Measurements from ENCODE around the gene HPS1.
"Not testable (repeated sequence)": the region's sequence is repeated elsewhere in the genome, so short reads cannot be mapped to it uniquely, and the experiment has no call there.

Gene HPS1

DNA sequence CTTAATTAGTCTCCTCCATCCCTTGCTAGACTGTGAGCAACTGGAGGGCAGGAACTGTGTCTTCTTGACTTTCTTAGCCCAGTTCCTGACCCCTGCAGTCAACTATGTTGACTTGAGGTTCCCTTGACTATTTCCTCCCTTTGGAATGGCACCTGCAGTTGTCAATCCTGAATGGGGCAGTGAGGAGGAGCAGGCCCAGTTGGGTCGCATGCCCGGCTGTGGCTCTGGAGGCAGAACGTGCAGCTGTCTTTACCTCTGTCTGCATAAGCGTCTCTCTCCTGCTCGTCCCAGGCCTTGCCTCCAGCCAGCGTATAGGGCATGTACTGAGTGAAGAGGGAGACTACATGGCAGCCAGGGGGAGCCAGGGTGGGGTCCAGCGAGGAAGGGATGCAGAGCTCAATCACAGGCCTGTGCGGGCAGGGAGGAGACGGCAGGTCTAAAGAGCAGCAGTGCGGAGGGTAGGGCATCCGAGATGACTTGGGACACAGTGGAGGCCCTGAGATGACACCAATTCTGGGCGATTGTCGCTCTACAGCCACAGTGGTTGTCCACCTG, 58.6 kb downstream of the HPS1 start:
- DNase-seq (ENCODE audit: low read depth), result no peak

DNA sequence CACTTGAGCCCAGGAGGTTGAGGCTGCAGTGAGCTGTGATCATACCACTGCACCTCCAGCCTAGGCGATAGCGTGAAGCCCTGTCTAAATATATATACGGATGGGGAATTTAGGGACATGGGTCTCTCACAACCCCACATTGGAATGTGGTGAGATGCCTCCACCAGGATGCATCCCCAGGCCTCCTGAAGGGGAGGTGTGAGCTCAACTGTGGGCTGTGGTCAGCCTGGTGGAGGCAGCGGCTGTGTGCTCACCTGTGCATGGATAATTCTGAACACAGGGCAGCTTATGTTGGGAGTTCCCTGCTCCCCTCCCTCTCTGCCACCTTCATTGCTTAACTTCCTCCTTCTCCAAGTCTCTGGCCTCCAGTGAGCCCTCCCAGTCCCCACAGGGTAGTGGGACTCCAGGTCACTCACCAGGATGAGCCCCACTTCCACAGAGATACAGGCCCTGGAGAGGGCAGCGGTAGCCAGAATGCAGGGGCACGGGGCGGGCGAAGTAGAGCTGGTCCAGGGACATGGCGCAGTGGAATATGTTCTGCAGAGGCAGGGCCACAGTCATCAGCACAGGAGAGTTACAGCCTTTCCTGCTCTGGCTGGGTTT, 62.1 kb downstream of the HPS1 start:
- DNase-seq (ENCODE audit: low read depth), result no peak

DNA sequence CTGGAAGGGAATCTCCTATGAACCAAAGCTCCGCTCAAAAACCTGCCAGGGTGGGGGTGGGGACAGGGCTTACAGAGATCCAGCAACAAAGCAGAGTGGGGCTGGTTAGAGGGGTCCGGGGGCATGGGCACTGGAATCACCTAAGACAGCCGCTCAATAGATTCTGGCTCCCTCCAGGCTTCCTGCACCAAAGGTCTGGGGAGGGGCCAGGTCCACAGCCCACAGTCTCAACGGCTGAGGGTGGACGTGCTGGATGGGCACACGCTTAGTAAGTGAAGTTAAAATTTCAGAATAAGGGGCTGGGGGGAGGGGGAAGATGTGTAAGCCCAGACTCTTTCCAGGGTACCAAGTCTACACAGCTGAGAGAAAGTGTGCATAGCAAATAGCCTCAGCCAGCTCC, 62.9 kb downstream of the HPS1 start:
- no peak for DNase-seq (ENCODE audit: low read depth)

DNA sequence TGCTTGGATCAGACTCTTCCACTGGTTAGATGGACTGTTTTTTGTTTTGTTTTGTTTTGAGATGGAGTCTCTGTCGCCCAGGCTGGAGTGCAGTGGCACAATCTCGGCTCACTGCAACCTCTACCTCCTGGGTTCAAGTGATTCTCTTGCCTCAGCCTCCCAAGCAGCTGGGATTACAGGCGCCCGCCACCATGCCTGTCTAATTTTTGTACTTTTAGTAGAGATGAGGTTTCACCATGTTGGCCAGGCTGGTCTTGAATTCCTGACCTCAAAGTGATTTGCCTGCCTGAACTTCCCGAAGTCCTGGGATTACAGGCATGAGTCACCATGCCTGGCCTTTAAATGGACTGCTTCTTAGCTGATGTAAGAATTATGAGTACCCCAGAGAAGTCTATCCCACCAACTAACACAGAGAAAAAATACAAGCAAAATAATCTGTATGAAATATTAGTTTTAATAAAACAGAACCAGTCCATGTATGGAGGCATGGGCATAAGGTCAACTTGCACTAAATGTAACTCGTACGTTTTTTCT, 63.5 kb downstream of the HPS1 start:
- not testable (repeated sequence) for DNase-seq (ENCODE audit: low read depth)

DNA sequence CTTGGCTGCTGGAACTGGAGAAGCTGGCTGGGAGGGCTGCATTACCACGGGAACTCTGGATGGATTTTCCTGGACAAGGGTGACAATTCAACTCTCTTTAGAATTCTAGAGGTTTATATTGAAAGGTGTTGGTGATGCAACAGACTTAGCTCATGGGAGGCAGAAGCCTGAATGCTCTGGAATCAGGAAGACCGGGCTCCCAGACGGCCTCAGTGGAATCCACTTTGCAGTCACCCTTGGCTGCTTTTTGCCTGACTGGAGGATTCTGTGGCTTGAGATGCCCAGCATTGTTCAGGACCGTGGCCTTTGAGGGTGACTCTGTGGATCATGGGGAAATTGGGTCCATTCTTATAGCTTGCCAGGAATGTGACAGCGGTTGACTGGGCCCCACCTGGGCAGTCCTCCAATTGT, 64.0 kb downstream of the HPS1 start:
- DNase-seq (ENCODE audit: low read depth), result no peak

DNA sequence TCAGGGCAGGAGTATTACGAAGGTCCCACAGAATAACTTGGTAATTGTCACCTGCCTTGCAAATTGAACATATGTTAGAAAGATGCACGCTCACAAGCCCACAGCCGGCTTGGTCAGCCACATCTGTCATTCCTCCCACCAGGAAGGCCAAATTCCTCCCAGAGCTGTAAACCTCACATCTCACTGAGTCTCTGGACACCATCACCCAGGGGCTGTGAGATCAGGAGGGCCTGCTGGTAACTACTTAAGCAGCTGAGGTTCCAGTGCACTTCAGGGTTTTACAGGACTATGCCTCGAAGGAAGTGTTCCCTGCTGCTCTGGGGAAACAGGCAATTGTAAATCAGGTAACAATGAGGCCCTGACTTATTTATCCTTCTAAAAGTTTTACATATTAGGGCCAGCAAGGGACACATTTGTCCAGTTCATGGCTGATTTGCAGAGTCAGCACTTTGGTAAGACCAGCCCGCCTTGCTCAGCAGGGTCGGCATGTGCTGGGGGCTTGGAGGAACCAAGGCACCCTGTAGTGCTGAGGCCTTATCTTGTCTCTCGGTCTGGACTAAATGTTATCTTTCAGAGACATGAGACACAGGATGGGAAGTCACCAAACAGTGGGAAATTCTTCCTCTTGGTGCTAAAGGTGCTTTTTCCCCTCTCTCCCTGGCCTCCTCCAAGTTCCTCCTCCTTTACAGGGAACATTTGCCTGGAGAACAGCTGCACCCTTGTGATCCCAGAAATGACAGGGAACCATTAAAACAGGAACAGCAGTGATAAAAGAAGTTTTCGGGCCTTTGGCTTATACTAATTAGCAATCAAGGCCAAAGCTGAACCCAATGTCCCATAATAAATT, 66.0 kb downstream of the HPS1 start:
- DNase-seq (ENCODE audit: low read depth), result no peak

DNA sequence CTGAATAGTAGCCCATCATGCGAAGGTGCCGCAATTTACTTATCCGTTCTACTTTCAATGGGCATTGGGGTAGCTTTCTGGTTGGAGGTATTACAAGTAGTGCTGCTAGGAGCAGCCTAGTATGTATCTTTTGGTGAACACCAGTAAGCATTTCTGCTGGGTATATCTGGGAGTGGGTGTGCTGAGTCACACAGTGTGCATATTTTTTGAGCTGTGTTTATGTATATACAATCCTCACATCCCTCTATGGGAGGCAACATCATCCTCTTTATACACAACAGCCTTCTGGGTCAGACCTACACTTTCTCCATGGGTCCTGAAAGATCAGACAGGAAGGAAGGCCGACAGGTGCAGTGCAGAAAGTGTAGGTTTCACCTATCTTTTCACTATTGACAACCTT, 68.0 kb downstream of the HPS1 start:
- no peak for DNase-seq (ENCODE audit: low read depth)

DNA sequence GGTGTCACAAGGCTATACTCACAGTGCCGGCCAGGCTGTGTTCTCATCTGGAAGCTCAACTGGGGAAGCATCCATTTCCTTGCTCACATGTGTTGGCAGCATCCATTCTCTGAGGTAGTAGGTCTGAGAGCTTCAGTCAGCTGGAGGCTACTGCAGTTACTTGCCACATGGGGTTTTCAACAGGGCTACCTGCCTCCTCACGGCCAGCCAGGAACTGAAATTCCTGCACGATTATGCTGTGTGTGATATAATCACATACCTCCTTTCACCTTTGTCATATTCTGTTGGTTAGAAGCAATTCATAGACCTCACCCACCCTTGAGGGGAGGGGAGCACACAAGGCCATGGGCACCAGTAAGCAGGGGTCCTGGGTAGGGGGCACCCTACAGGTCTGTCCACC, 69.2 kb downstream of the HPS1 start:
- no peak for DNase-seq (ENCODE audit: low read depth)

DNA sequence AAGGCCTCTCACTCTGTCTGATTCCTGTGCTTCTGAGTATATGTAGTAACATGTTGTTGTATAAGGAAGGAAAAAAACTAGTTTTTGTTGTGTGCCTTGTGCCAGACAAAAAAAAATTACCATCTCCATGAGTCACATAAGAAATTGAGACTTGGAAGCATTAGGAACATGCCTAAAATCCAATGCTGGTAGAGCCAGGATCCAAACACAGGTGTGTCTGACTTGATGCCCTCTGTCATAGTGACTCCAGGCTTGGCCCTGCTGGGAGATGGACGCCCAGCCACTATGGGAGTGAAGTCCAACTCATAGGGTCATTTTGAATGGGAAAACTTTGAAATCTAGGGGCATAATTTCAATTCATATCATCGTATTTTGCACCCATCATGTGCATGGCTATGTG, 69.7 kb downstream of the HPS1 start:
- no peak for DNase-seq (ENCODE audit: low read depth)

DNA sequence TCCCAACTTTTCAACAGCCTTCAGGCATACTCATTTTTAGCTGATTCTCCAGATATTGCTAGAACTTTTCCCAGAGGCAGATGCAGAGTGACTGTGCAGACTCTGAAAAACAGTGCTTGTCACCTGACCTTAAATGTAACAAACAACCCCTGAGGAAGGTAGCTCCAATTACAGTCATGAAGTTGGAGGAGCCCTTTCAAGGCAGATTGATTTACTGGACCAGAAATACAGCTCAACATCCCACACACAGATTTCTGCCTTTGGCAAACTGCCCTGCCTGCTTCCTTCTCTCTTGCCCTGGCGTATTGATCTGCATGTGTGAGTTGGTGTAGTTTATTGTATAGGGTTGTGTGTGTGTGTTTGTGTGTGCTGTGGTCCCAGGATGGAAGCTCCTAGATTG, 70.2 kb downstream of the HPS1 start:
- no peak for DNase-seq (ENCODE audit: low read depth)

DNA sequence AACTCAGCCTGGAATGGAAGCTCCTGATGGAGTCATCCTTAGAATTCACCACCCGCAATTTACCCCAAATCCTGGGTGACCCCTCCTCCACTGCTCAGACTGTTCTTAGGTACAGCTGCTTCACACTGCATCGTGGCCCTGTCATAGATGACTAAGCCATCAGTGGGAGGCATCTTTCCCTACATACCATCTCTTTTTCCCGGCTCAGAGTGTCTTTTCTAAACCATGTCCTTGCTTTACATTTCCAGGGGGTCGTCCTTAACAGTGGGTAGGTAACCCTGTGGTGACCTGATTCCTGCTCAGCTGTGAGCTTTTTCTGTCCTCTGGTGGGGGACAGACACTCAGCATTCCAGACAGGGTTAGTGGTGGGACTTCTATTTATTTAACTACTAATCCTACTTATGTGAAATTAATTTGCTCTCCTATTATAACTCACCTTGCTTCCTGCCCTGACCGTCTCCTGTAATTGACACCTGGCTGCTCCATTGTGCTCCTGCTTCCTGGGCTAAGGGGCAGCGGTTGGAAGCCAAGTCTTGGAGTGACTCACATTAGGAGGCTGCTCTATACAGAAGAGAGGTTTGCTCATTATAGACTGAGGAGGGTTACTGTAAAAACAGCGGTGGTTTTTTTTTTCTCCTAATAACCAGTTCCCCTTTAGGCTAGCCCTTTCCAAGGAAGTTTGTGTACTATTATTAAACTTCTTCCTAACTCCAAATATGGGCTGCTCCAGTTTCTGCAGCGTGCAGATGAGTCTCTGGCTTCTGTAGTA, 72.3 kb downstream of the HPS1 start:
- no peak for DNase-seq (ENCODE audit: low read depth)

DNA sequence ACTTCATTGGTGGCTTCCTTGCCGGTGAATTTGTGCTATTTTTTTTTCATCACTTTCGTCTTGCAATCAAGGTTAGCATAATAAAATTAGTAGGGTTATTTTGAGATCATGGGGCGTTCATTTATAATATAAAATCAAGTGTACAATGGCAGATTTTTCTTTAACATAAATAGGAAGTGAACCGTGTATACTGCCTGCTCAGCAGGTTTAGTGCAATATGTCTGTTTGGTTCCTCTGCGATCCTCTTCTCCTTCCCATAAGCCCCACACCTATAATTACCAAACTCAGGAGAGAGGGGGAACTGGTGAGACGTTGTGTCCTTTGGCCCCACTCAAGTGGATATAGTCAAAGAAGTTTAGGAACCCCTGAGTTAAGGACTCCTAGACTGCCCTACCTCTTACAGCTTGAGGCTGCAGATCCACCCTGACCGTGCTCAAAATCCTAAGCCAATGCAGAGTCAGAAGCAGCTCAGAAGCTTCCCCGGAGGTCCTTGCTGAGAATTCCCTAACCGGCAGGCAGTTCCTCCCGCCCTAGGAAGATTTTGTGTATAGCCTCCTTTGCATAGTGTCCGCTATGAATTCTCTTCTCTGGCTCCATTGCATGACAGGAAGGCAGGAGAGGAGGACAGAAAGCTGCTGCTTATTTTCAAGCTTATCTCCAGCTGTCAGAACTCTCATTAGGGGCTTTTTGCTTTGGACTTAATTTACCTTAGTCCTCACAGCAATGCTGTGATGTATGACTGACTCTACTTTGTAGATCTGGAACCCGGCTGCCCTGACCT, 73.3 kb downstream of the HPS1 start:
- DNase-seq (ENCODE audit: low read depth), result no peak

DNA sequence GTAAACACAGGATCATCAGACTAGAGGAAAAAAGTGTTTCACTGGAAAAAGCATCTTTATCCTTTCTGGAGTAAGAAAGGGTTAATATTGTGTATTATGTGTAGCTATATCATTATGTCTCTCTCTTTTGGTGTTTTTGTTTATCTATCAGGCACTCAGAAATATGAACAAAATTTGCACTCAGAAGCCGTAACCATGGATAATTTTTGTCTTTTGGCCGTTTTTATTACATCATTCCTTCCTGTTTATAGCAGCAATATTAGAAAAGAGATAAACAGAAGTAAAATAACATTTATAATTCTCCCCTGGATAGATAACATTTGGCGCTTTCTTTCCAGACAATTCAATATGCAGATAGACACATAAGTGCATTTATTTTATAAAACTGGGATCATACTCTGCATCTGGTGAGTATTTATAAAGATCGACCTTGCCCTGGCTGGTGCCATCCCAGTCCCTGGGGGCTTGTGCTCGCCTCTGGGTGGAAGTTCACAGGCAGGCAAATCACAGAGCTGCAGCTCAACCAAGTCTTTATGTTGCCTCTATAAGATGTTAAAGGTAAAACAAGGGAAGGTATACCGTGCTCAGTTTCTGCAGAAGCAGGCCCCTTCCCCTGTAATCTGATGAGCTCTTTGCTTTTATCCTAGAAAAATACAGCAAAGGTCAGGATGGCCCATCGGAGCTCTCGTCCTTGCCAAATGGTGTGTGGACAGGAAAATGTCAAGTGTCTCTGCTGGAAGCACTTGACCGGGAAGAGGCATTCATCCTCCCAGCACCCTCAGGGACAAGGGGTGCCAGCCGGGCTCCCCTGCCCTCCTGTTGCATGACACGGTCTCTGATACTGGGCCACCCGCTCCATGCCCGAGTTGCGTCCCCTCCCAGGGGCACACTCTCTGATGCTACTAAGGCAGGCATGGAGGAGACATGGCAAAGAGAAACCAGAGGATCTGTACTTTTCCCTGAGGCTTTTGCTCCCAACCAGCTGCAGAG, 75.6 kb downstream of the HPS1 start:
- DNase-seq (ENCODE audit: low read depth), result no peak

DNA sequence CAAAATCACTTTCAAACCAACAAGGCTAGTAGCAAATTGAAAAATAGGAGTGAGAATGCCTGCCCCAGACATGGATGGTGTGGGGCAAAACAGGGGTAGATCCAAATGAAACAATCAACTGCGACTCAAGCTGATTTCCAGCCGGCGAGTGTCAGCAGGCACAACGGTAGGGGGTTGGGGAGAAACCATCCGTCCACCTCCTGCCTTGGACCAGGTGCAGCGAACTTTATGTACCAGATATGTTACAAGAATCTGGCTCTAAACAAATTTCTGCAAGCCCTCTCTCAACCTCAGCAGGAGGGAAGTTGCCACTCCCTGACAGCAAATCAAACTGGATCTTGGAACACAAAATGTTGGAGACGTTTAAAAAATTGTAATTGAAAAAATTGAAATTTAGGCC, 76.9 kb downstream of the HPS1 start:
- no peak for DNase-seq (ENCODE audit: low read depth)

DNA sequence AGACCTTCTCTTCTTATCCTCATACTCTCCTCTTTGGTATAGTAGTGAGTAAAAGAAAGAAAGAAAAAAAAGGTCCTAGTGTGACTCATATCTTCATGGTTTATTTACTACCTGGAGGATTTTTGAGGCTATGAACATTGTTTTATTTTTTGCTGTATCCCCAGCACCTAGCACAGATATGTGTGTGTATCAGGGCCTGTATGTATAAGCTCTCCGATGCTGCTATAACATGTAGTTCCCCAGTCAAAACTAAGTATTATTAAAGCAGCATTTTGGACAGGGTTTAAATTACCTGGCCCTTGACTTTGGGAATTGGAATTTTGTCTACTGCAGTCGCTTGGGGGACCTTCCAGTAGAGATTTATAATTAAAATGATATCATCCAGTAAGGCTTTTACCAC, 78.1 kb downstream of the HPS1 start:
- DNase-seq (ENCODE audit: low read depth), result no peak

DNA sequence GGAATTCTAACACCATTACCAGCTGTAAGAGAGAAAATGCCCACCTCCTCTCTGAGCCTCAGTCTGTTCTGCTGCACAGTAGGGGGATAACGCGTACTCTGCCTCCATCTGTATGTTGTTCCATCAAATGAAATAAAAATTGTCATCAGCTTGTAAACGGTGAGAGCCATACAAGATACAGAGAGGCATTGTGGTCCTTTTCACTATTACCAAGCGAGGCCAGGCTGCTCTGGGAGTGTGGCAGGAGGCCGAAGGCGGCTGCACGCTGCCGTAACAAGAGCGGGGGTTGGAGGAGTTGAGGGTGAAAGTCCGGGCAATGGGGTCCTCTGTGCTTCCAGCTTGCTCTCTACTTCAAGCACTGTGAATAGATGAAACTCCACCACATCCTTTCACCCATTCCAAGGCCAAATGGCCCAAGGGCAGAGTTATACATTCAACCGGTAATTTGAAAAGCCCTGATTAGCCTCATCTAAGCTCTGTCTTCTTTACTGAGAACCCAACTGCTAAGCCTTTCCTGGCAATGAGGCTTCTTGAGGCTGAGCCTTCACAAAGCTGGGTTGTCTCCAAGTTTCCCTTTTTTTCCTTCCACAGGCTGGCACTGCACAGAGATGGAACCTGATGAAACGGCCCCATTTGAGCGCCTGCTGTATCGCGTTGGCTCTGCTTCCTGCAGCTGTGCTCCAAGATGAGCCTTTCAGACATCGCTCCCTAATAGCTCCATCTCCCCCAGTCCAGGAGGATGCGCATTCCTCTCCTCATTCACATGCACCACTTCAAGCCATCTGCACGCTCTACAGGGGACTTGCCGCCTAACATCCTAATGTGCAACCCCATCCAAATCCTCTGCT, 78.9 kb downstream of the HPS1 start:
- no peak for DNase-seq (ENCODE audit: low read depth)
